ENCODE results near the gene GRPR. TPM values are rescaled to one million over a fixed set of nuclear protein-coding genes. Genes with fewer than 3 reads are reported as not detected.

Gene GRPR
- total RNA-seq, 1 experiment from 2014 or later, result 28.8 TPM

DNA sequence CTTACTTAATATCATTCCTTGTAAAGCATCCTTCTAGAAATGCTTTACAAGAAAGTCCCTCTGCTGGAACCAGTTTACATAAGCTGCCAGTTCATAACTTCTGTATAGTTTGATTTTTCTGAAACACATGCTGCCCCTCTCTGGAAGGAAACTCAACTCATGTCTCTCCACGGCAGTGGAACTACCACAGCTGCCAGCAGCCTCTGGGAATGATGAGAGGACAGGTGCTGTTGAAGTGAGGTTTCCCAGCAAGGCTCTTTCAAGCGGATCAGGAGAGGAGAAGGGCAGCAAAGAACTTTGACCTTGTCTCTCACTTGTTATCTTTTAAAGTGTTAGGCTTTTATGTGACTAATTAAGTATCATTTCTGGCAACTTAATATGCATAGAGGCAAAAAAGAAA lies 7.3 kb downstream of the GRPR start:
- Mint-ChIP-seq H3K27ac (no peak overlapping the region), H3K4me1 (peaks cover 46 to 55% of the 10 kb centered on the region in 2 experiments), H3K4me3 (no peak overlapping the region), H3K27me3 (ENCODE audit: low read depth) (peaks cover 2% of the 10 kb centered on the region), H3K36me3 (ENCODE audit: insufficient read depth in 1 of 3, low read depth in 3 of 3) (peaks cover 7 to 55% (median 12%) of the 10 kb centered on the region in 3 experiments), H3K9me3 (peaks cover 0 to 3% of the 10 kb centered on the region in 2 experiments; a peak in 2 of 5 replicates)
- Histone ChIP-seq H4K20me1 (ENCODE audit: control insufficient read depth, insufficient read depth, insufficient read length) (no peaks in the 10 kb centered on the region), H2BK12ac (ENCODE audit: insufficient read length, low read depth, low read length) (no peak overlapping the region), H3K23ac (ENCODE audit: insufficient read length, low read depth, low read length) (no peak overlapping the region), H3K79me2 (ENCODE audit: insufficient read depth, low read length) (peaks cover 76% of the 10 kb centered on the region), H3K14ac (ENCODE audit: insufficient read depth, low read length) (no peak overlapping the region), H2BK120ac (ENCODE audit: low read depth, low read length, poor library complexity, severe bottlenecking) (no peak overlapping the region), H3K27ac (ENCODE audit: insufficient read length, low read depth, low read length) (no peak overlapping the region), H2BK5ac (ENCODE audit: insufficient read length, low read length) (no peak overlapping the region), H3K56ac (ENCODE audit: insufficient read length, low read depth, low read length) (no peak overlapping the region), H3K9ac (ENCODE audit: extremely low read depth, insufficient read length, low read length) (no peak overlapping the region), H3K18ac (ENCODE audit: insufficient read length, low read depth, low read length) (no peak overlapping the region), H4K8ac (replicated peaks; ENCODE audit: insufficient read length, low read depth, low read length) (no peak overlapping the region), H4K5ac (ENCODE audit: insufficient read length, low read depth, low read length) (no peak overlapping the region), H3K27me3 (ENCODE audit: insufficient read depth, low read length) (no peaks in the 10 kb centered on the region), H3K4ac (ENCODE audit: low read depth, low read length) (no peak overlapping the region), H4K91ac (ENCODE audit: insufficient read length, low read depth, low read length) (no peak overlapping the region), H3T11ph (ENCODE audit: low read length) (no peak overlapping the region), H3K4me2 (ENCODE audit: insufficient read depth, insufficient read length, low read length) (peak overlapping the region; percentile 74), H3K23me2 (ENCODE audit: insufficient read length, low read depth, low read length, poor library complexity, severe bottlenecking) (peaks cover 9% of the 10 kb centered on the region), H2BK20ac (ENCODE audit: low read depth, low read length, poor library complexity, severe bottlenecking) (no peak overlapping the region), H3K79me1 (ENCODE audit: insufficient read depth, low read depth, low read length, poor library complexity, severe bottlenecking) (no peaks in the 10 kb centered on the region), H2AFZ (ENCODE audit: low read length) (no peak overlapping the region), H3K4me1 (ENCODE audit: insufficient read depth, low read length) (peaks cover 2% of the 10 kb centered on the region; the same call in 1 of the 2 replicates), H2AK5ac (ENCODE audit: insufficient read length, low read length) (no peak overlapping the region), H2BK15ac (ENCODE audit: low read depth, low read length) (no peak overlapping the region), H3K9me3 (ENCODE audit: control insufficient read depth, low read depth, low read length) (no peaks in the 10 kb centered on the region)
- no CpG with 5 or more reads among the region's 2 CpGs for WGBS (ENCODE audit: extremely low coverage, insufficient read length, low lambda C conversion rate)
- DNase-seq, result no peak
- TF ChIP-seq, protein P1, sequence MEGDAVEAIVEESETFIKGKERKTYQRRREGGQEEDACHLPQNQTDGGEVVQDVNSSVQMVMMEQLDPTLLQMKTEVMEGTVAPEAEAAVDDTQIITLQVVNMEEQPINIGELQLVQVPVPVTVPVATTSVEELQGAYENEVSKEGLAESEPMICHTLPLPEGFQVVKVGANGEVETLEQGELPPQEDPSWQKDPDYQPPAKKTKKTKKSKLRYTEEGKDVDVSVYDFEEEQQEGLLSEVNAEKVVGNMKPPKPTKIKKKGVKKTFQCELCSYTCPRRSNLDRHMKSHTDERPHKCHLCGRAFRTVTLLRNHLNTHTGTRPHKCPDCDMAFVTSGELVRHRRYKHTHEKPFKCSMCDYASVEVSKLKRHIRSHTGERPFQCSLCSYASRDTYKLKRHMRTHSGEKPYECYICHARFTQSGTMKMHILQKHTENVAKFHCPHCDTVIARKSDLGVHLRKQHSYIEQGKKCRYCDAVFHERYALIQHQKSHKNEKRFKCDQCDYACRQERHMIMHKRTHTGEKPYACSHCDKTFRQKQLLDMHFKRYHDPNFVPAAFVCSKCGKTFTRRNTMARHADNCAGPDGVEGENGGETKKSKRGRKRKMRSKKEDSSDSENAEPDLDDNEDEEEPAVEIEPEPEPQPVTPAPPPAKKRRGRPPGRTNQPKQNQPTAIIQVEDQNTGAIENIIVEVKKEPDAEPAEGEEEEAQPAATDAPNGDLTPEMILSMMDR (conservative IDR thresholded peaks at IDR 0.05), result no peak
